ENCODE measurements around the gene ADAMTS17. TPM values are rescaled to one million over a fixed set of nuclear protein-coding genes. Genes with fewer than 3 reads are reported as not detected.

The ADAMTS17 gene
- total and polyA plus RNA-seq, 11 donors: 0.30 to 2.4 (median 1.2) TPM

DNA sequence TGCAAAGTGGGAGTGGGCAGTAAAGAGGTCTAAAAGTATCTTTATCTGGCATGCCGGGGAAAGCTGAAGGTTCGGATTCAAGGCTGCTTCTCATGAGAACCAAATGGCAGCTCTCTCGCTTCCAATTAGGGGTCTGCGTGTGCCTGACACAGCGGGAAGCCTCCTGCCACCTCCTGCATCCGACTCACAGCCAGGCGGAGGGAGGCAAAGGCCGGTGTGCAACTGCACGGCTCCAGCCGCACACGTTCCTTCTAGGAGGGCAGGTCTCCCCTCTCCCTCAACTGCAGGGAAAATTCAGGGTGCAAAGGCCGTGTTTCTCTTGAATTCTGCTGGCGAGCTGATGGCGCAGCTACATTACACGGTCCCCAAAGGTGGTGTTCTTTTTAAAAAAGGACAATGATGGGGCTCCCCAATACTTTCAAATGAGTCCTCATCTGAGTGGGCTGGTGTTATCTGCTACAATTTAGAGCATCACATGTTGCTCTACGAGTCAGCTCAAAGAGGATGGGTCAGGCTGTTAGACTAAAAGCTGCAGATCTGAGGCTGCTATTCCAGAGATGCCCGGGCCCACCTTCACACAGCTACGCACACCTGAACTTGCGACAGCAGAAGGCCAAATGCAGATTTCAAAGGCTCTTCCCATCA, 226.6 kb downstream of the ADAMTS17 start:
- peak overlapping the region in 3 of 12 donors; percentile 34 to 52 (median 49) for H3K4me3 ChIP-seq

DNA sequence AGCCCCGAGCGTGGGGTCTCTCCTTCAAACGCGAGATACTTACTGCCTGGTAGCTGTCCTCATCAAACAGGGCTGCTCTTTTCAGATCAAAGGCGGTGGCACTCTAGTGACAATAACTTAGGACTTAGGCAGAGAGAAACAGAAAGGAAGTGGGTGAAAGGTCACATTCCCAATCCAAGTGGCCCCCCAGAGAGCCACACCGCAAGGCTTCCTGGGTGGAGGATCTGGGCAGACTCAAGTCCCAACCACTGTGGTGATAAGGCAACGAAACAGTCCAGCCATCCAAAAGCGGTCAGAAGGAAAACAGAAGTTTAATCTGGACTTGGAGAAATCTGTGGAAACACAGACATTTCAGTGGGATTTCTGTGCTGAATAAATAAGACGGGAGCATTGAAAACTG, 227.2 kb downstream of the ADAMTS17 start:
- DNase-seq (peak in 4 of 5 donors; percentile 63 to 79 (median 70)), ATAC-seq (peak; percentile 60 to 74 (median 69))
- H3K36me3 ChIP-seq: no peaks in the 10 kb centered on the region
- peak overlapping the region; percentile 86 to 100 (median 94) for H3K27ac ChIP-seq
- peak overlapping the region in 10 of 12 donors; percentile 22 to 52 (median 39) for H3K4me3 ChIP-seq
- intact Hi-C loops (cut with DNase I): loop anchor here in 2 of 10 donors (5.0 to 10.0 kb wide), 3 partner anchors 90 to 488 kb away; partner anchors contain the start of genes ASB7 (in 1 of the 2) and LINS1 (in 1 of the 2)
- H3K27me3 ChIP-seq: no peaks in the 10 kb centered on the region
- peaks cover 0 to 7% (median 0%) of the 10 kb centered on the region in 12 donors for H3K9me3 ChIP-seq
- no peak for TF ChIP-seq POLR2A (IDR thresholded peaks at IDR 0.05)
- TF ChIP-seq CTCF (IDR thresholded peaks at IDR 0.05): no peak
- peaks cover 12 to 69% (median 61%) of the 10 kb centered on the region in 12 donors for H3K4me1 ChIP-seq
- 10 to 17% (median 14%) methylated on average over 9 of the region's 9 CpGs for WGBS, 4 donors

More for the DNA sequence above, 226.6 kb downstream of the ADAMTS17 start:
- Histone ChIP-seq H3K27ac (peak overlapping the region; percentile 86 to 100 (median 94)), H3K4me1 (peaks cover 12 to 69% (median 60%) of the 10 kb centered on the region in 12 donors), H3K27me3 (no peaks in the 10 kb centered on the region), H3K36me3 (no peaks in the 10 kb centered on the region), H3K9me3 (peaks cover 0 to 7% (median 0%) of the 10 kb centered on the region in 12 donors)
- no peak for TF ChIP-seq POLR2A (IDR thresholded peaks at IDR 0.05)
- no peak for TF ChIP-seq CTCF (IDR thresholded peaks at IDR 0.05)
- ATAC-seq (no peak), DNase-seq (no peak)
- intact Hi-C loops (cut with DNase I): loop anchor here in 1 of 10 donors (10.0 kb wide), 1 partner anchor 90 kb away; no protein-coding TSS in a partner anchor
- 73 to 87% (median 84%) methylated on average over 11 to 19 of the region's 19 CpGs for WGBS, 4 donors

DNA sequence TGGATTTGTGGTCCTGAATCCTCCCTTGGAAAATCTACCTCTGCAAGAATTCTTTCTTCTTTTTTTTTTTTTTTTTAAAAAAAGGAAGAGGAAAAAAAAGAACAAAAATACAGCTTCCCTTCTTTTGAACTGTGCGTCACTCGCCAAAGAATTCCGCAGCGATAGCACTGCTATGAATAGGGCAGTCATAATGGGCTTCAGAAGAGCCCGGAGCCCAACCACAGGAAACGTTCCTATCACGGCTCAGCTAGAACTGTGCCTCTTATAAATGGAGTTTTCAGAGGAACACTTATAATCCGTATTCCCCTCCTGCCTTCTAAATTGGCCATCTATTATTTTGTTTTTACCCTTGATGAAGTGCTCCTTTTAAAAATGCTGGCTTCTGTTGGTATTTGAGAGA, 227.7 kb downstream of the ADAMTS17 start:
- peak; percentile 77 to 89 (median 87) for DNase-seq
- Histone ChIP-seq H3K27ac (peak overlapping the region; percentile 86 to 100 (median 94)), H3K36me3 (no peaks in the 10 kb centered on the region), H3K4me1 (peaks cover 12 to 69% (median 61%) of the 10 kb centered on the region in 12 donors), H3K4me3 (peak overlapping the region in 10 of 12 donors; percentile 22 to 52 (median 39)), H3K9me3 (peaks cover 0 to 3% (median 0%) of the 10 kb centered on the region in 12 donors), H3K27me3 (no peaks in the 10 kb centered on the region)
- 0 to 1% (median 0%) methylated on average over 8 of the region's 8 CpGs for WGBS, 4 donors
- TF ChIP-seq POLR2A (IDR thresholded peaks at IDR 0.05) (peak in 1 of 2 donors; percentile 35), CTCF (IDR thresholded peaks at IDR 0.05) (no peak)
- intact Hi-C loops (cut with DNase I): loop anchor here in 2 of 10 donors (5.0 to 10.0 kb wide), 3 partner anchors 91 to 488 kb away; partner anchors contain the start of genes ASB7 (in 1 of the 2) and LINS1 (in 1 of the 2)
- ATAC-seq: peak; percentile 88 to 94 (median 90)

Data from heart left ventricle (tissue), 16 donors.